AG09309 (cell line): ENCODE measurements around the gene RAB7A.

ENCODE experiments used
- DNase-seq: peaks from one replicate; pipeline ENCODE4 v3.0.0-alpha.2; 2010; ENCODE audit warnings: low read depth
- H3K4me3 ChIP-seq: 2 replicates; pipeline ENCODE4 v1.5.1; 2011; ENCODE audit warnings: mild to moderate bottlenecking, low read depth, low read length, moderate library complexity; ENCODE audit not compliant: control insufficient read depth
- CTCF ChIP-seq: IDR thresholded peaks from 2 replicates; pipeline ENCODE4 v1.5.1; 2011; ENCODE audit warnings: mild to moderate bottlenecking, low read depth, low read length, inconsistent platforms; ENCODE audit not compliant: insufficient read depth, control insufficient read depth; ENCODE audit errors: missing control alignments

The RAB7A gene

GRCh38 chr3:128702391-128702790, 23.6 kb upstream of the RAB7A start:
- H3K4me3 ChIP-seq, result no peak overlapping the region
- no peak for DNase-seq
- TF ChIP-seq CTCF, result no peak

- no peak overlapping the region for H3K4me3 ChIP-seq
- no peak for TF ChIP-seq CTCF
- no peak for DNase-seq
Measured at GRCh38 chr3:128703561-128703960, 22.4 kb upstream of the RAB7A start.

- no peak for TF ChIP-seq CTCF
- H3K4me3 ChIP-seq, result no peak overlapping the region
- DNase-seq, result no peak
Measured at GRCh38 chr3:128706086-128706615, 19.8 kb upstream of the RAB7A start.

GRCh38 chr3:128707928-128708494, 18.0 kb upstream of the RAB7A start:
- no peak overlapping the region for H3K4me3 ChIP-seq
- TF ChIP-seq CTCF, result no peak
- DNase-seq, result no peak

- TF ChIP-seq CTCF, result no peak
- DNase-seq, result no peak
Measured at GRCh38 chr3:128709038-128709437, 16.9 kb upstream of the RAB7A start.

GRCh38 chr3:128709506-128710210, 16.3 kb upstream of the RAB7A start:
- DNase-seq, result no peak
- no peak overlapping the region for H3K4me3 ChIP-seq
- no peak for TF ChIP-seq CTCF

More at GRCh38 chr3:128709038-128709437, 16.9 kb upstream of the RAB7A start:
- H3K4me3 ChIP-seq, result no peak overlapping the region
